T-cell (primary cell): ENCODE measurements around the gene JAZF1. TPM values are rescaled to one million over a fixed set of nuclear protein-coding genes. Genes with fewer than 3 reads are reported as not detected.

Experiments
- ATAC-seq, 4 experiments: fragments of 200-7000 bp in 3 of 4; fragments of 150-1000 bp in 1 of 4; cut with Tn5 transposase; replicated peaks in 1 of 4; 1 replicate in 3 of 4; 2 replicates in 1 of 4; pipeline ENCODE4 v1.10.0; 2021; ENCODE audit warnings: moderate library complexity in 3 of 4, mild to moderate bottlenecking in 2 of 4, moderate number of reproducible peaks in 1 of 4
- CTCF ChIA-PET, 2 donors: fragments of 300-600 bp; sonication (Branson Sonifier 250); formaldehyde crosslinking; loops; one replicate each; lab custom pipeline; 2022; ENCODE audit warnings: antibody characterized with exemption in 2 of 2; lab: Charles Lee
- POLR2A ChIA-PET, 2 donors: fragments of 300-600 bp; sonication (Branson Sonifier 250); formaldehyde crosslinking; loops; one replicate each; lab custom pipeline; 2022; ENCODE audit warnings: antibody characterized with exemption in 2 of 2; lab: Charles Lee
- DNase-seq, 35 experiments: peaks; one replicate each; pipeline versions ENCODE4 v3.0.0 to v3.0.0-alpha.2; 2013 to 2023
- H3K27ac ChIP-seq: one replicate; pipeline ENCODE4 v1.5.1; 2013; ENCODE audit warnings: low read length
- H3K27me3 ChIP-seq, 2 experiments: replicated peaks in 1 of 2; 1 replicate in 1 of 2; 2 replicates in 1 of 2; pipeline versions ENCODE4 v1.6.1 to v1.7.0; 2013; ENCODE audit warnings: low read length in 1 of 2, mixed read lengths in 1 of 2; ENCODE audit not compliant: control insufficient read depth in 2 of 2, insufficient read depth in 2 of 2; ENCODE audit errors: extremely low read depth in 1 of 2
- H3K36me3 ChIP-seq, 2 donors: 1 replicate in 1 of 2; 2 replicates in 1 of 2; pipeline versions ENCODE4 v1.6.1 to v1.7.0; 2013; ENCODE audit warnings: low read length in 1 of 2; ENCODE audit not compliant: control insufficient read depth in 2 of 2, insufficient read depth in 1 of 2; ENCODE audit errors: extremely low read depth in 1 of 2
- H3K4me1 ChIP-seq, 2 experiments: 1 replicate in 1 of 2; 2 replicates in 1 of 2; pipeline versions ENCODE4 v1.6.1 to v1.7.0; 2013; ENCODE audit warnings: low read length in 2 of 2, mixed read lengths in 1 of 2; ENCODE audit not compliant: insufficient read depth in 2 of 2, control insufficient read depth in 1 of 2; ENCODE audit errors: extremely low read depth in 1 of 2
- H3K4me3 ChIP-seq, 2 donors: 1 replicate in 1 of 2; 2 replicates in 1 of 2; pipeline versions ENCODE4 v1.5.1 to v1.7.0; 2013; ENCODE audit warnings: mild to moderate bottlenecking in 2 of 2, low read length in 1 of 2, moderate library complexity in 1 of 2; ENCODE audit not compliant: control insufficient read depth in 1 of 2; ENCODE audit errors: extremely low read depth in 1 of 2
- H3K9me3 ChIP-seq: 2 replicates; pipeline ENCODE4 v1.7.0; 2013
- H3K27ac Mint-ChIP-seq, 2 donors: one replicate each; pipeline ENCODE4 v1.8.0; 2020 to 2021; ENCODE audit warnings: mild to moderate bottlenecking in 2 of 2, mixed read lengths in 2 of 2
- H3K27me3 Mint-ChIP-seq, 2 donors: one replicate each; pipeline ENCODE4 v1.8.0; 2021 to 2022; ENCODE audit warnings: mixed read lengths in 2 of 2
- H3K36me3 Mint-ChIP-seq: one replicate; pipeline ENCODE4 v1.8.0; 2021; ENCODE audit warnings: mixed read lengths
- H3K4me1 Mint-ChIP-seq, 3 donors: one replicate each; pipeline ENCODE4 v1.8.0; 2020 to 2022; ENCODE audit warnings: mixed read lengths in 3 of 3, mild to moderate bottlenecking in 1 of 3
- H3K4me3 Mint-ChIP-seq, 3 donors: one replicate each; pipeline ENCODE4 v1.8.0; 2020 to 2022; ENCODE audit warnings: mild to moderate bottlenecking in 3 of 3, mixed read lengths in 3 of 3, moderate library complexity in 3 of 3
- H3K9me3 Mint-ChIP-seq, 3 donors: one replicate each; pipeline ENCODE4 v1.8.0; 2020 to 2022; ENCODE audit warnings: mixed read lengths in 3 of 3
- WGBS: methylation state at CpG from one replicate; pipeline ENCODE4 v1.1.5; 2013; ENCODE audit warnings: missing lambda C conversion rate; ENCODE audit not compliant: insufficient coverage; 5-methylcytosine and 5-hydroxymethylcytosine counted together
- total RNA-seq, 35 experiments: library from RNA in 6 of 35; stranded (reverse) in 6 of 35; fragments of 120-200 nt in 1 of 35; gene quantifications; one replicate each; pipeline versions ENCODE4 v1.2.1 to v1.2.4 and lab custom pipeline; 2013 to 2026

The JAZF1 gene
- total RNA-seq, 5 donors from 2014 or later (not counting 1 experiment from before 2014, with no cell fraction given) = 9.6 to 22.1 (median 15.9) TPM

- Histone ChIP-seq H3K27ac (no peak overlapping the region), H3K27me3 (no peaks in the 10 kb centered on the region), H3K4me3 (no peak overlapping the region), H3K36me3 (no peaks in the 10 kb centered on the region), H3K4me1 (peaks cover 0 to 3% of the 10 kb centered on the region in 2 experiments), H3K9me3 (no peaks in the 10 kb centered on the region)
- Mint-ChIP-seq H3K27me3 (peaks cover 0 to 4% of the 10 kb centered on the region in 2 donors), H3K27ac (no peak overlapping the region), H3K9me3 (peaks cover 7 to 23% (median 20%) of the 10 kb centered on the region in 3 donors), H3K4me3 (no peak overlapping the region), H3K4me1 (peaks cover 10 to 25% (median 12%) of the 10 kb centered on the region in 3 donors), H3K36me3 (no peaks in the 10 kb centered on the region)
- 20% methylated on average over 1 of the region's 1 CpG for WGBS
- CTCF ChIA-PET = interaction anchor here in 1 of 2 donors (0.6 kb wide), 2 partner anchors 26 to 188 kb away, joined by 3 read pairs; no protein-coding TSS in a partner anchor
- ATAC-seq = peak in 1 of 4 experiments; percentile 32
- peak in 1 of 35 experiments; percentile 17 for DNase-seq
- POLR2A ChIA-PET = interaction anchor here in 1 of 2 donors (0.8 kb wide), 1 partner anchor 181 kb away, joined by 3 read pairs; no protein-coding TSS in a partner anchor
Observed at GRCh38 chr7:28207486-28208158, 27.0 kb upstream of the JAZF1 start.

DNA sequence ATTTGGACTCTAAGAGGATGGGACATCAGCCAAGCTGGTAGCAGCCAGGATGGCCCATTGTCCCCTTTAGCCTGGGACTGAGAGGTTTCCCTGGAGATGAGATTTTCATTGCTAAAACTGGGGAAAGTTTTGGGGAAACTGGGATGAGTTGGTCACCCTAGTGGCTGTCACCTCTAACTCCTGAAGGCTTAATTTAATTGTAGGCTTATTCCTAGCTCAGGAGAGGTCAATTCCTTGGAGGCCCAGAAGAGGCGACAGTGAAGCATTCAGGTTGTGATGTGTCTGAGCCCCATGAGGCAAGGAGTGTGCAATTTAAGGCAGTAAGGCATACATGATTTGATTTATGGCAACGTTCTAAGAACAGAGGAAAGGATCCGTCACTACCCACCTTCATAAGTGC, 24.9 kb upstream of the JAZF1 start:
- Mint-ChIP-seq H3K27me3 (peaks cover 8 to 11% of the 10 kb centered on the region in 2 donors), H3K36me3 (no peaks in the 10 kb centered on the region), H3K27ac (no peak overlapping the region), H3K4me1 (peaks cover 10 to 31% (median 12%) of the 10 kb centered on the region in 3 donors), H3K9me3 (peaks cover 7 to 23% (median 20%) of the 10 kb centered on the region in 3 donors), H3K4me3 (no peak overlapping the region)
- peaks cover 0 to 6% of the 10 kb centered on the region in 2 experiments for H3K27me3 ChIP-seq
- peaks cover 0 to 10% of the 10 kb centered on the region in 2 experiments for H3K4me1 ChIP-seq
- WGBS = 100% methylated on average over 1 of the region's 3 CpGs
- no peaks in the 10 kb centered on the region for H3K36me3 ChIP-seq
- ATAC-seq = no peak
- no peaks in the 10 kb centered on the region for H3K9me3 ChIP-seq
- no peak overlapping the region for H3K4me3 ChIP-seq
- ChIA-PET CTCF (no interaction called here), POLR2A (no interaction called here)
- no peak for DNase-seq
- H3K27ac ChIP-seq = no peak overlapping the region

GRCh38 chr7:28203508-28204240, 23.1 kb upstream of the JAZF1 start:
- 100% methylated on average over 1 of the region's 5 CpGs for WGBS
- peak overlapping the region; percentile 15 for H3K27ac ChIP-seq
- POLR2A ChIA-PET = no interaction called here

DNA sequence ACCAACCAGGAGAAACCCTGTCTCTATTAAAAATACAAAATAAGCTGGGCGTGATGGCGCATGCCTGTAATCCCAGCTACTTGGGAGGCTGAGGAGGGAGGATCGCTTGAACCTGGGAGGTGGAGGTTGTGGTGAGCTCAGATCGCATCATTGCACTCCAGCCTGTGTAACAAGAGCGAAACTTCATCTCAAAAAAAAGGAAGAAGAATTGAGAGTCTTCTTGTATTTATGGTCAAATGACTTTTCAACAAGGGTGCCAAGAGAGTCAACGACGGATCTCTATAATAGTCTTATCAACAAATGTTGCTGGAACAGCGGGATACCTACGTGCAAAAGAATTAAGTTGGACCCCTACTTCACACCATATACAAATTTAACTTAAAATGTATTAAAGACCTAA, 21.6 kb upstream of the JAZF1 start:
- ChIA-PET CTCF (interaction anchor here (0.7 to 1.0 kb wide), 2 partner anchors 40 to 106 kb away, joined by 3 to 4 read pairs; no protein-coding TSS in a partner anchor), POLR2A (no interaction called here)
- Mint-ChIP-seq H3K4me1 (peaks cover under 1 to 19% (median 3%) of the 10 kb centered on the region in 3 donors), H3K9me3 (peaks cover 7 to 11% (median 10%) of the 10 kb centered on the region in 3 donors), H3K36me3 (no peaks in the 10 kb centered on the region), H3K4me3 (no peak overlapping the region), H3K27me3 (peaks cover 9 to 14% of the 10 kb centered on the region in 2 donors), H3K27ac (no peak overlapping the region)
- peaks cover 0 to 10% of the 10 kb centered on the region in 2 experiments for H3K4me1 ChIP-seq
- H3K27ac ChIP-seq = no peak overlapping the region
- H3K27me3 ChIP-seq = peaks cover 0 to 6% of the 10 kb centered on the region in 2 experiments
- no peak overlapping the region for H3K4me3 ChIP-seq
- no CpG with 5 or more reads among the region's 9 CpGs for WGBS
- no peaks in the 10 kb centered on the region for H3K9me3 ChIP-seq
- H3K36me3 ChIP-seq = no peaks in the 10 kb centered on the region
- ATAC-seq = no peak
- DNase-seq = no peak

More at GRCh38 chr7:28203508-28204240, 23.1 kb upstream of the JAZF1 start:
- Histone ChIP-seq H3K4me3 (no peak overlapping the region), H3K36me3 (no peaks in the 10 kb centered on the region), H3K4me1 (peaks cover 0 to 10% of the 10 kb centered on the region in 2 experiments), H3K27me3 (peaks cover 0 to 6% of the 10 kb centered on the region in 2 experiments), H3K9me3 (no peaks in the 10 kb centered on the region)
- peaks cover 7 to 20% (median 20%) of the 10 kb centered on the region in 3 donors for H3K9me3 Mint-ChIP-seq
- DNase-seq (peak in 15 of 35 experiments; percentile 3 to 55 (median 13)), ATAC-seq (peak in 2 of 4 experiments; percentile 52 to 65)
- CTCF ChIA-PET = no interaction called here
- peaks cover 9 to 14% of the 10 kb centered on the region in 2 donors for H3K27me3 Mint-ChIP-seq
- no peaks in the 10 kb centered on the region for H3K36me3 Mint-ChIP-seq
- H3K4me1 Mint-ChIP-seq = peaks cover 10 to 31% (median 12%) of the 10 kb centered on the region in 3 donors
- H3K27ac Mint-ChIP-seq = no peak overlapping the region
- H3K4me3 Mint-ChIP-seq = no peak overlapping the region

- peaks cover 0 to under 1% (median 0%) of the 10 kb centered on the region in 3 donors for H3K9me3 Mint-ChIP-seq
- ATAC-seq (no peak), DNase-seq (no peak)
- no peak overlapping the region for H3K4me3 Mint-ChIP-seq
- peaks cover 0 to 13% of the 10 kb centered on the region in 2 experiments for H3K4me1 ChIP-seq
- peaks cover 0 to 6% of the 10 kb centered on the region in 2 experiments for H3K27me3 ChIP-seq
- no peak overlapping the region for H3K27ac Mint-ChIP-seq
- whole genome bisulfite sequencing = 44% methylated on average over 1 of the region's 1 CpG
- CTCF ChIA-PET = interaction anchor here in 1 of 2 donors (0.7 kb wide), 1 partner anchor 67 kb away, joined by 3 read pairs; no protein-coding TSS in a partner anchor
- no peaks in the 10 kb centered on the region for H3K36me3 Mint-ChIP-seq
- POLR2A ChIA-PET = interaction anchor here in 1 of 2 donors (0.6 kb wide), 1 partner anchor 26 kb away, joined by 7 read pairs; no protein-coding TSS in a partner anchor
- no peaks in the 10 kb centered on the region for H3K36me3 ChIP-seq
- H3K9me3 ChIP-seq = no peaks in the 10 kb centered on the region
- no peak overlapping the region for H3K4me3 ChIP-seq
- H3K4me1 Mint-ChIP-seq = peaks cover 0 to 17% (median 0%) of the 10 kb centered on the region in 3 donors
- peaks cover 9 to 14% of the 10 kb centered on the region in 2 donors for H3K27me3 Mint-ChIP-seq
- H3K27ac ChIP-seq = no peak overlapping the region
Observed at GRCh38 chr7:28201131-28201530, 20.5 kb upstream of the JAZF1 start.

DNA sequence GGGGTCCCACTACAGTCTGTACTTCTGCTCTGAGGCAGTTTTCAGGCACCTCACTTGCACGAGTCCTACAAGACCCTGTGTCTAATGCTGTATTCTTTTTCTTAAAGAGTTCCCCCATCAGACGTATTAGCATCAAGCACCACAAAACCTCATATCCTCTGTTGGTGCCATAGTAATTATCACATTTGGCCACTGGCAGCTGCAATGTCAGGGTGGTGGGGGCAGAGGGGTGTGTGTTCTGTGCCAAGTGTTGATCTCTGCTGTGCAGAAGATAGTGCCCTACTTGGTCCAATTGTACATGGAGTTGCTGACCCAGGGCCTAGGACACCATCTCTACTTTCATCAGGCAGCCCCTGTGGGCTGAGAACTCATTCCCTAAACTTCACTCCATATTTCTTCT, 20.0 kb upstream of the JAZF1 start:
- peaks cover 9 to 14% of the 10 kb centered on the region in 2 donors for H3K27me3 Mint-ChIP-seq

More for the DNA sequence above, 20.0 kb upstream of the JAZF1 start:
- Histone ChIP-seq H3K36me3 (no peaks in the 10 kb centered on the region), H3K4me1 (peaks cover 0 to 16% of the 10 kb centered on the region in 2 experiments), H3K4me3 (no peak overlapping the region), H3K27me3 (peaks cover 0 to 6% of the 10 kb centered on the region in 2 experiments), H3K27ac (no peak overlapping the region), H3K9me3 (no peaks in the 10 kb centered on the region)
- no peak overlapping the region for H3K27ac Mint-ChIP-seq
- no peak overlapping the region for H3K4me3 Mint-ChIP-seq
- ATAC-seq (peak in 1 of 4 experiments; percentile 32), DNase-seq (peak in 16 of 35 experiments; percentile 4 to 47 (median 17))
- peaks cover 0 to 23% (median 0%) of the 10 kb centered on the region in 3 donors for H3K4me1 Mint-ChIP-seq
- H3K36me3 Mint-ChIP-seq = no peaks in the 10 kb centered on the region
- POLR2A ChIA-PET = interaction anchor here in 1 of 2 donors (0.6 kb wide), 1 partner anchor 26 kb away, joined by 7 read pairs; no protein-coding TSS in a partner anchor
- H3K9me3 Mint-ChIP-seq = no peaks in the 10 kb centered on the region
- CTCF ChIA-PET = no interaction called here
- no CpG with 5 or more reads among the region's 2 CpGs for WGBS
